Posterior cingulate gyrus (tissue), 11 donors: Measurements from ENCODE around the gene ST6GALNAC2.
"Not testable (repeated sequence)": the region's sequence is repeated elsewhere in the genome, so short reads cannot be mapped to it uniquely, and the experiment has no call there.

Experiments
- DNase-seq, 10 donors: peaks; one replicate each; pipeline versions ENCODE4 v3.0.0 to v3.0.0-alpha.2; 2020 to 2021; ENCODE audit warnings: mixed read lengths in 3 of 10
- intact Hi-C: fragments of 100-400 bp; cut with DNase I; formaldehyde crosslinking; loops from one replicate; pipeline ENCODE4 v1.15.1; 2023

The ST6GALNAC2 gene

GRCh38 chr17:76532072-76532651, 53.5 kb downstream of the ST6GALNAC2 start:
- peak in 1 of 10 donors; percentile 51 for DNase-seq
- intact Hi-C loops, result no loop called here

GRCh38 chr17:76531486-76532038, 54.1 kb downstream of the ST6GALNAC2 start:
- peak in 1 of 10 donors; percentile 63 for DNase-seq
- intact Hi-C loops, result no loop called here

- DNase-seq, result no peak
- intact Hi-C loops, result no loop called here
These were observed 54.7 kb downstream of the ST6GALNAC2 start for GRCh38 chr17:76530811-76531485.

- DNase-seq, result no peak
- intact Hi-C loops, result no loop called here
These were observed 55.5 kb downstream of the ST6GALNAC2 start for GRCh38 chr17:76530095-76530723.

GRCh38 chr17:76529224-76530094, 56.2 kb downstream of the ST6GALNAC2 start:
- DNase-seq, result peak in 4 of 10 donors; percentile 50 to 90 (median 74)
- intact Hi-C loops, result no loop called here

- no peak for DNase-seq
- intact Hi-C loops, result no loop called here
These were observed 57.0 kb downstream of the ST6GALNAC2 start for GRCh38 chr17:76528528-76529223.

GRCh38 chr17:76528156-76528527, 57.5 kb downstream of the ST6GALNAC2 start:
- no peak for DNase-seq
- intact Hi-C loops, result no loop called here

- intact Hi-C loops, result no loop called here
- DNase-seq, result no peak
These were observed 58.1 kb downstream of the ST6GALNAC2 start for GRCh38 chr17:76527430-76528111.

GRCh38 chr17:76527016-76527415, 58.6 kb downstream of the ST6GALNAC2 start:
- intact Hi-C loops, DNase-seq: not testable (repeated sequence)

- intact Hi-C loops, DNase-seq: not testable (repeated sequence)
These were observed 60.2 kb downstream of the ST6GALNAC2 start for GRCh38 chr17:76525513-76525833.

GRCh38 chr17:76524598-76525512, 60.8 kb downstream of the ST6GALNAC2 start:
- DNase-seq, result no peak
- intact Hi-C loops, result no loop called here

GRCh38 chr17:76523084-76524037, 62.3 kb downstream of the ST6GALNAC2 start:
- peak in 9 of 10 donors; percentile 68 to 96 (median 80) for DNase-seq
- intact Hi-C loops, result loop anchor here (1.0 kb wide), 2 partner anchors 24 to 101 kb away; no protein-coding TSS in a partner anchor

- DNase-seq, intact Hi-C loops: not testable (repeated sequence)
These were observed 64.0 kb downstream of the ST6GALNAC2 start for GRCh38 chr17:76521683-76522082.

- no peak for DNase-seq
- intact Hi-C loops, result no loop called here
These were observed 64.4 kb downstream of the ST6GALNAC2 start for GRCh38 chr17:76521262-76521661.

GRCh38 chr17:76519048-76519966, 66.4 kb downstream of the ST6GALNAC2 start:
- intact Hi-C loops, result no loop called here
- no peak for DNase-seq

GRCh38 chr17:76517638-76518038, 68.0 kb downstream of the ST6GALNAC2 start:
- no peak for DNase-seq

More at GRCh38 chr17:76517638-76518038, 68.0 kb downstream of the ST6GALNAC2 start:
- intact Hi-C loops, result no loop called here
